GM19193 (cell line): ENCODE data around the gene LRRC25.

Source experiments
- POLR2A ChIP-seq: IDR thresholded peaks from 4 replicates; pipeline ENCODE4 v1.6.1; 2011; ENCODE audit not compliant: insufficient read depth, insufficient read length; ENCODE audit errors: extremely low read depth

LRRC25 gene

DNA sequence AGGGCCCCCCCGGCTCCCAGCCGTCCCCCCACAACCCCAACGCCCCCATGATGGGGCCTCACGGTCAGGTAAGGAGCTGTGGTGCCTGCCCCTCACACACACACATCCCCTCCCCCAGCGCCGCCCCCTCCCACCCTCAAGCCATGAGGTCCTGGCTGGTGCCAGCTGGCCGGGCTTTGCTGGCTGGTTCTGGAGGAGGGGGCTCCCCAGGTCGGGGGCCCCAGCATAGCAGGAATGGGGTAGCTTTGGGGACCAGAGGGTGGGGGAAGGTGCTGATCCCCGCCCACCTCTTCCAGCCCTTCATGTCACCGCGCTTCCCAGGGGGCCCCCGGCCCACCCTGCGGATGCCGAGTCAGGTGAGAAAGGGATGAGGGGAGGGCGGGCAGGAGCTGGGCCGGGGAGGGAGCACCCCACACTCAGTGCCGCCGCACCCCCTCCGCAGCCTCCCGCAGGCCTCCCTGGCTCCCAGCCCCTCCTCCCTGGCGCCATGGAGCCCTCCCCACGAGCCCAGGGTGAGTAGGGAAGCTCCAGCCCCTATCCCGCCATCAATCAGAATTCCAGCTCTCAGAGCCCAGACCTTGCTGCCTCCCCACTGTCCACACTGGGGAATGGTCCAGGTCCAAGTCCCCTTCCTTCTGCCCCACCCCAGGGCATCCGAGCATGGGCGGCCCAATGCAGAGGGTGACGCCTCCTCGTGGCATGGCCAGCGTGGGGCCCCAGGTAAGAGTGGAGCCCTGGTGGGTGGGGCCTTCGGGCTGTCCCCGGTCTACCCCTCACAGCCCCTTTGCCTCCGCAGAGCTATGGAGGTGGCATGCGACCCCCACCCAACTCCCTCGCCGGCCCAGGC lies 34.2 kb upstream of the LRRC25 start:
- TF ChIP-seq POLR2A, result no peak

DNA sequence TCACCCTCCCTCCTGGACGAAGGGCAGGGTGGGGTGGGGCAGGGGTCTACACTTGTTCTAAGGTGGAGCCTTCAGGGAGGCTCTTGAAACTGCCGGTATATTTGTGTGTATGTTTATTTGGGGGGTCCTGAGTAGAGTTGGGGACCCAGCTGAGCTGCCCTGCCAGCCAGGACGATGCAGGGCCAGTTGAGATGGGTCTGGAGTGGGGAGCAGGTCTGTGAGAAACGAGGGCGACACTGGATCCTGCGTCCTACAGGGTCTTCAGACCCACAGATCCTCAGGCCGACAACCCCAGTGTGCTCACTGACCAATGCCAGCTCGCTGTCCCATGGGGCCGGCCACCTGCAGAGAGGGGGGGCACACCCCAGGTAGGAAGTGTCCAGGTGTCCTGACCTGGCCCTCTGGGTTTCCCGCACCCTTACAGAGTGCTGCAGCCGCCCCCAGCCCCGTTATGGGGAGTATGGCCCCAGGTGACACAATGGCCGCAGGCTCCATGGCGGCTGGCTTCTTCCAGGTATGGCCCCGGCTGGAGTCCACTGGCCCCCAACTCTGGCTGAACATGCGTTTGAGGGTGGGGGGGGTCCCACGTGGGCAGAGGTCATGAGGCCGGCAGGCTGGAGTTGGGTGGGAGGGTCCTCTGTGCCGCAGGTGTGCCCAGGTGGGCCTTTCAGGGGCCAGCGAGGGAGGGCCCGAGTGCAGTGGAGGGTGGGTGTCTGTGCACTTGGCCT lies 33.2 kb upstream of the LRRC25 start:
- no peak for TF ChIP-seq POLR2A

DNA sequence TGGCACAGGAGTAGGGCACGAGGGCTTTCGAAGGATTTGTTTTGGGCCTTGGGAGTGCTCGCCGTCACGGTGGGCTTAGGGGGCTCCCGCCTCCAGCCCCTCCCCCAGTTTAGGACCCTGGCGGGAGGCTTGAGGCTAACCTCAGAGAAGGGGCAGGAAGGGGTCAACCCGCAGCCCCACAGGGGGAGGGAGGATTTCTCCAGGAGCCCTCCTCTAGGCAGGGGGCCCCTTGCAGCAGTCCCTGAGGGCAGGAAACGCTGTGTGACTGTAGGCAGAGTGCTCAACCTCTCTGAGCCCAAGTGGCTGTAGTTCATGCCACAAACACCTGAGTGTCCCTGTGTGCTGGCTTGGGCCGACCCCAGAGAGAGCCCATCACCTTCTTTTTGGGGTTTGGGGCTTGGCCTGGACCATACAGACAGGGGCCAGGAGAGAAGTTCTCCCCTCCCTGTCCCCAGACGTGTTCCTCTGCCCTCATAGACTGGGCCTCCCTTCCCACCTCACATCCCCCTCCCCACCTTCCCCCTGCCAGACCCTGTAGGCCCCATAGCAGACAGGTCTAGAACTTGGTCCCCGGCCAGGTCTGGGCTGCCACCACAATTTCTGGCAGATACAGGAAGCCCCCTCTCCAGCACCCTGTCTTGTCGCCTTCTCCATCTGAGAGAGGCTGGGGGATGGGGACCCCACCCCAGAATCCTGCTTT lies 32.4 kb upstream of the LRRC25 start:
- no peak for TF ChIP-seq POLR2A

DNA sequence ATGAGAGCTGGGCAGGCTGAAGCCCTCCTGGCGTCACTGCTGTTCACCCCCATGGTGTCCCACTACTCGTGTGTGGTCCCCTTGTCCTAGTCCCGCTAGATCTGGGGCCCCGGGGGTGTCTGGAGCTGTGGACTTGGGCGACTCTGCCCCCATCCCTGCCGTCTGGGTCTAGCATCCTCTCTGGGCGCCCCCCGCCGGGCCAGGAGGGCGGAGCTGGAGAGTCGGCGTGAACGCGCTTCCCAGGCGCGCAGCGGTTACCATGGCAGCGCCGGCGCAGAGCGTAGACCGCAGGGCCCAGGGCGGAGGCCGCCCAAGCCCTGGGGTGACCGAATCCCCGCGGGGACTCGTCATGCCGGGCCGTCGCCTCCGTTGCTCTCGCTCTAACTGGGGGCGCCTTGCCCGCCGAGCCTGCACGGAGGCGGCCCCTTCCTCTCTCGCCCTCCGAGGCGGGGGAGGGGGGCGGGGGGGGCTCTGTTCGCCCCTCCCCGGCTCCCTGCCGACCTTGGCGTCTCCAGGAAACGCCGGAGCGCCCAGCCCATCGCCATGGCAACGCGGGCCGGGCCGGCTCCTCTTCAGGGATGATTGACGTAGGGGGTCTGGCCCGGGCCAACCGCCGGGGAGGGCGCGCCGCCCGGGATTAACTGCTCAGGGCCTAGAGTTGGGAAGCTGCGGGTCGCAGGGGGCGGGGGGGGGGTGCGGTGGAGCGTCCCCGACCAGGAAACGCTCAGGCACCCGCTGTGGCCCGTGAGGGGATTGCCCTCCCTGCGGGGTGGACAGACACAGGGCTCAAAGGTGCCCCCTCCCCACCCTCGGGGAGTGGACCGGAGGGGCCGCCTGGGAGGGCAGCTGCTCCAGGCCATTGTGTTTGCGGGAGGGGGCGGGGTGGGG lies 31.6 kb upstream of the LRRC25 start:
- no peak for TF ChIP-seq POLR2A

DNA sequence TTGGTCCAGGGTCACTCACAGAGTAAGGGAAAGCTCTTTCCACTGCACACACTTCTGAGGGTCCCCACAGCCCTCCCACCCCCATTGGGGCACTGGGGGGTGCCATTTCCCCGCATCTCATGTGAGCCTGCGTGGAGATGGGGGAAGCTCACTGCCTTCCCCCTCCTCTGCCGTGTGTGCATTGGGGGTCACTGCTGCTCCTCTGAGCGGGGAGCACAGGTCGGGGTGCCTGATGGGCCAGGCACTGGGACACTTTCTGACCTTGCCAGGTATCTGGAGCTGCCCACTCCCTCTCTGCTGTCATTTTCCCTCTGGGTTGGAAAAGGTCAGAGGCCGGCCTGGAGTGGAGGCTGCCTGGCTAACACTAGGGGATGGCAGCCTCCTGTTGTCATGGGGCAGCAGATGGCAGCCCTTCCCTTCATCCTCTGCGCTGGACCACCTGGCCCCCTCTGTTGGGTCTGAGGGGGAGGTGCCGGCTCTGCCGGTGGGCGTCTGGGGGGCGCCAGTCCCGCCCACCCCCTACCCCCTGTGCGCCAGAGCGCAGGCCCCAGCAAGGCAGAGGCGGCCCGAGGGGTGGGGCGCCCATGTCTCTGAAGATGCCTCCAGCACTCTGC lies 30.9 kb upstream of the LRRC25 start:
- TF ChIP-seq POLR2A, result no peak

DNA sequence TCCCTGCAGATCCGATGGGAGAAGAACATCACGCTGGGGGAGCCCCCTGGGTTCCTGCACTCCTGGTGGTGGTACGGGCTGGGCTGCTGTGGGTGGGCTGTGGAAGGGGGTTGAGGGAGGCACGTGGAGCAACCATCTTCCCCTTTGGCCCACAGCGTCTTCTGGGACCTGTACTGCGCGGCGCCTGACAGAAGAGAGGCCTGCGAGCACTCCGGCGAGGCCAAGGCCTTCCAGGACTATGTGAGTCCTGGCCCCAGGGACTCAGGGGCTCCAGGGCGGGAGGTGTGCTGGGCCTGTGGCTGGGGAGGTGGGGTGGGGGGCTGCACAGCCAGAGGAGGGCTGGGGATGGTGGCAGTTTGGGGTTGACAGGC lies 30.3 kb upstream of the LRRC25 start:
- no peak for TF ChIP-seq POLR2A

DNA sequence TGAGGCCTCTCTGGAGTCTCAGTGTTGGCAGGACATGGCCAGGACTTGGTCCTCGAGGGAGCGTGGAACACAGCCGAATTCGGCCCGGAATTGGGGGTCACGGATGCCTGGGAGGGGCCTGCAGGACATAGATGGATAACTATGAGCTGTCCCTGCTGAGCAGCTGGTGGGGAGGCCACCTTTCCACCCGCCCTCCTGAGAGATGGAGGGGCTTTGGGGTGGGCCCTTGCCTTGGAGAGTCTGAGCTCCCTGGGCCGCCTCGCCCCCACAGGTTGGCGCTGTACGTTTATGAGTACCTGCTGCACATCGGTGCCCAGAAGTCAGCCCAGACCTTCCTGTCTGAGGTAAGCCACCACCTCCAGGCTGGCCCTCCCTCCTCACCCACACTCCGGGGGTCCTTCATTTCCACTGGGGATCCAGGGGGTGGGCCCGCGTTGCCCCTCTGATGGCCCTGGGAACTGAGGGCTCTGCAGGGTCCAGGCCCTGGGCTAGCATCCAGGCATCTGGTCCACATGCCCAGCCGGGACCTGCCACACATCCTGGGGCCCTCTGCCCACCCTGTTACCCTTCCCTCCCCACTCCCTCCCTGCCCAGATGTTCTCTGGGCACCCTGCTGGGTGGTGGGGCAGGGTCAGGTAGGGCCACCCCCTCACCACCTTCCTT lies 29.8 kb upstream of the LRRC25 start:
- TF ChIP-seq POLR2A, result no peak

DNA sequence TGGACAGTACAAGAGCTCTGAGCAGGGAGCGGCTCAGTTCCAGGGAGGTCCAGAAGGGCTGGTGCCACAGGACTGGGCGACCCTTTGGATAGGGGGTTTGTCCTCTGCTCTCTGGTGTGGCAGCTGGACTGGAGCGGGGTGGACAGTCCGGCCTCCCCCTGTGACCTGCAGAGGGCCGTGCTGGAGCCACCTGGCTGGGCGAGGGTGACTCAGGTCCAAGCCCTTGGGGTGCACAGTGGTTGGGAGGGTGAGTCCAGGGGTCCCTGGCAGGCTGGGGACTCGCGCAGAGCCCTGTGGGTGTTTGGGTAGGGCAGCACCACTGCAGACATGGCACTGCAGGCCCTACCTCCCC lies 29.0 kb upstream of the LRRC25 start:
- TF ChIP-seq POLR2A, result no peak

DNA sequence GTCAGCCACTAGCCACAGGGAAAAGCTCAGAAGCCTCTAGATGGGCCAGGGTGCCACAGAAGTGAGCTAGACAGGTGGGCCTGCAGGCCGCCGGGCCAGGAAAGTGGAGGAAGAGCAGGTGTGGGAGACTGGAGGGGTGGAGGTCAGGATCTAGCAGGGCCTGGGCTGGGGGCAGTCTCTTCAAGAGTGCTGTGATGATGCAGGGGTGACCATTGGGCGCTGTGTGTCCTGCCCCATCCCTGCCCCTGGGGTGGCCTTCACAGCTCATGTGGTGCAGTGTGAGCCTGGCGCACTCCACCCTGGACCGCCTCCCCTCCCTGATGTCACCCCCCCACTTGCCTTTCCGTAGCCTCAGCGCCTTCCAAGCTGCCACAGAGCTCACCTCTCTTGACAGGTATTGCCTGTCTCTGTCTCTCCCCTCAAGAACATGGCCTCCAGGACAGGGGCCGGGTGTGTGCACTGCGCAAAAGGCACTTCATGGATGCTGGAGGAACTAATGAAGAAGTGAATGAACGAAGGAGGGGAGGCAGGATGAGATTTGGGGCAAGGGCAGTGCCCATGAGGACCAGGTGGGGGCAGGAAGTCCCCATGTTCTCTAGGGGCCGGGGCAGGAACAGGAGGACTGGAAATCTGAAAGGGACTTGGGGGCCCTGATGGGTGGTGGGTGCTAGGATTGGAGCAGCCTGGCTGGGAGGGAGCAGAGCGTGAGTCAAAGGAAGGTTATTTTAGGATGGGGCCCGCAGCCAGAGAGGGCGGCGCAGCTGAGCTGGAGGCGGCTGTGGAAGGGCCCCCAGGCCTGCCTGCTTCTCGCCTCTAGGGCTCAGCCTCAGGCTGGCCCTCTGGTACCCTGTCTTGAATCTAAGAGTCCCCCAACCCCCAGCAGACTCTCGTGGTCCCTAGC lies 28.3 kb upstream of the LRRC25 start:
- TF ChIP-seq POLR2A, result no peak

DNA sequence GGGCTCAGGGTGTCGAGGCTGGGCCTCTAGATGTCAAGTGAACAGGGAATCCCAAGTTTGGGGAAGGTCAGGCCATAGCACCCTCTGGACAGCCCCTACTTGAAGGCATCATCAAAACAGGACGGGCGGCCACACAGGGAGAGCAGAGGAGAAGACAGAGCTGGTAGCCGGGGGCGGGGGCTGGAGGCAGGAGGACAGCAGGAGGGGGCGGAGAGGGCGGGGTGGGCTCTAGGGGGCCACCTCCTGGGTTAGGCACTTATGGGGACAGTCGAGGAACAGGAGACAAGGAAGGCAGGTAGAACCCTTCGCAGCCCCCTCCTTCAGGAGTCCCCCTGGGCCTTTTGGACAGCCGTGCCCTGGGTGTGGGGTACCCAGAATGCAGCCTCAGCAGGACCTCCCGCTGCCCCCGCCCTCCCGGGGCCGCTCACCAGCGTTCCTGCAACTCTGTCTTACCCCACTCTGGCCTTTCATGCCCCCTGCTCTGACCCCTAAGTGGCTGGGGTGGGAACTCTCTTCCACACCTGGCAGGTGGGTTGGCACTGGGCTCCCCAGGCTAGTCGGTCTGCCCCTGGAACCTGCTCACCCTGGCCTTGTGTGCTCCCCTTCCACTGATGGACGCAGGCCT lies 27.6 kb upstream of the LRRC25 start:
- no peak for TF ChIP-seq POLR2A

DNA sequence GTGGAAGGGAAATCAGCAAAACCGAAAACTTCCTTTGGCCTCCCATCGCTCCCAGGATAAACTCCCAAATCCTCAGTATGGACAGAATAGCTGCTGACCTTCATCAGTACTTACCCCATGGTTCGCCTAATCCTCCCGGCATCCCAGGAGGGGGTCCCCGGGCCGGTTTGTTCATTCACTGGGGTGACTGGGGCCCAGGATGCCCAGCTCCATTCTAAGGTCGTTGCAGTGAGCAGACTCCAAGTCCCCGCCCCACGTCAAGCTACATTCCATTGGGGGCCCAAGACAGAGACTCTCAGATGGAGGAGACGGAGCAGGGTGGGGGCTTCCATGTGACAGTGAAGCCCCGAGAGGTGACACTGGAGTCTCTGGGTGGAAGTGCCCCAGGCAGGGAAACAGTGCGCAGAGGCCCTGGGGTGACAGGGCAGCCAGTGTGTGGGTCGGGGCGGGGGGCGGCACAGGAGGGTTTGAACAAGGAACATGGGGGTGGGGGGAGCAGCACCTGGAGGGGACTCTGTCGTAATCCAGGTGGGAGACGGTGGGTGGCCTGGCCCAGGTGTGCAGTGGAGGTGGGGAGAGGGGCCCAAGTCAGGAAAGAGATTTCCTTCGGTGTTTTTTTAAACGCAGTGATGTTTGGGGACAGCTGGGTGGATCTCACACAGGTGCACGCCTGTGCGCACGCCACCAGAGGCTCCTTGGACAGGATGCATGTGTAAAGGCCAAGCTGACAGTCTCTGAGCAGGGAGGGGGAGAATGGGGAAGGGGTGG lies 26.9 kb upstream of the LRRC25 start:
- TF ChIP-seq POLR2A, result no peak

DNA sequence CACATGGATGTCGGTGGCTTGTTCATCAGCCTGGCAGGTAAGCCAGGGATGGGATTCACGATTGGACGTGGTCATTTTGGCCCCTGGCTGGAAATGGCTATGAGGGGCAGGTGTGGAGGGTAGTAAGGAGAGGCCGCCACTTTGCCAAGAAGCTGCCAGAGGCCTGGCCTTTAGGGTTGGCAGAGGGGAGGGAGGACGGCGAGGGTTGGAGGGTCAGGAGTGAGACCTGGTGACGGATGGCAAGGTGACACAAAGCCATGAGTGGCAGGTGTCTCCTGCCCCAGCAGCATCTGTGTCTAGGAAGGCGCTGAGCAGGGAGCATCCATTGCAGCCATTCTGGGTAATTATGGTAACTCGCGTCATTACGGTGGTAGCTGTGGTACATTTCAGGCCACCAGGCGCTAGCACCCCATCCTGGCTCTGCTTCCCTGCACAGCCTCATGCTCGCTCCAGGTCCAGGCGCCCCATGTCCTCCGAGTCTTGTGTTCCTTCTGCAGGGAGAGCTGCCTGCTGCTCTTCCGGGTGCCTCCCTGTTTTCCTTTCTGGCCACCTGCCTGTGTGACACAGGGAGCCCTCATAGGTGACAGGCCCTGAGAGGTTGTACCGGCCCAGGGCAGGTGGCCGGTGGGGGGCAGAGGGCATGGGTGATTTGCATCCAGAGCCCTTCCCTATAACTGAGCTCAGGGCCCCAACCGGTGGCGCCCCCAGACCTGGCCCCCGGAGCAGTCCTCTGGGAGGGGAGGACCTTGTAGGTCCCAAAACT lies 26.0 kb upstream of the LRRC25 start:
- TF ChIP-seq POLR2A, result no peak
